HEK293T (cell line): ENCODE data around the gene DNAJC7.

Source experiments
- ARNT ChIP-seq: fragments of 450-650 bp; IDR thresholded peaks from 2 replicates; pipeline ENCODE4 v1.6.1; 2017; ENCODE audit warnings: mild to moderate bottlenecking
- BHLHE40 ChIP-seq: fragments of 450-650 bp; IDR thresholded peaks from 2 replicates; pipeline ENCODE4 v1.6.1; 2016; ENCODE audit warnings: mild to moderate bottlenecking, moderate library complexity, borderline replicate concordance
- CTBP1 ChIP-seq: fragments of 450-650 bp; IDR thresholded peaks from 2 replicates; pipeline ENCODE4 v1.6.1; 2016; ENCODE audit warnings: borderline replicate concordance
- ELF4 ChIP-seq: fragments of 450-650 bp; IDR thresholded peaks from 2 replicates; pipeline ENCODE4 v1.6.1; 2017; ENCODE audit warnings: antibody characterized with exemption
- FOXA1 ChIP-seq: fragments of 450-650 bp; IDR thresholded peaks from 2 replicates; pipeline ENCODE4 v1.6.1; 2016; ENCODE audit warnings: mild to moderate bottlenecking
- FOXK2 ChIP-seq: fragments of 450-650 bp; IDR thresholded peaks from 2 replicates; pipeline ENCODE4 v1.6.1; 2016; ENCODE audit warnings: mild to moderate bottlenecking
- FOXM1 ChIP-seq: fragments of 450-650 bp; IDR thresholded peaks from 2 replicates; pipeline ENCODE4 v1.6.1; 2017; ENCODE audit warnings: mild to moderate bottlenecking, borderline replicate concordance
- HDGF ChIP-seq: fragments of 450-650 bp; IDR thresholded peaks from 2 replicates; pipeline ENCODE4 v1.6.1; 2017; ENCODE audit warnings: antibody characterized with exemption, borderline replicate concordance
- L3MBTL2 ChIP-seq: fragments of 450-650 bp; conservative IDR thresholded peaks from 2 replicates; pipeline ENCODE4 v1.6.1; 2016; ENCODE audit warnings: mild to moderate bottlenecking
- NFRKB ChIP-seq: fragments of 450-650 bp; IDR thresholded peaks from 2 replicates; pipeline ENCODE4 v1.6.1; 2016; ENCODE audit warnings: mild to moderate bottlenecking, moderate library complexity
- SP1 ChIP-seq: fragments of 450-650 bp; IDR thresholded peaks from 2 replicates; pipeline ENCODE4 v1.6.1; 2017
- SUZ12 ChIP-seq: fragments of 450-650 bp; IDR thresholded peaks from 2 replicates; pipeline ENCODE4 v1.6.1; 2016; ENCODE audit warnings: mild to moderate bottlenecking
- TARDBP ChIP-seq: fragments of 450-650 bp; IDR thresholded peaks from 2 replicates; pipeline ENCODE4 v1.6.1; 2016
- ZNF384 ChIP-seq: fragments of 450-650 bp; IDR thresholded peaks from 2 replicates; pipeline ENCODE4 v1.6.1; 2016

- TF ChIP-seq NFRKB (no peak), L3MBTL2 (no peak), ELF4 (no peak), TARDBP (no peak), ZNF384 (no peak), FOXA1 (no peak), SP1 (no peak), SUZ12 (no peak), BHLHE40 (no peak), CTBP1 (no peak), FOXM1 (no peak), HDGF (no peak), ARNT (no peak), FOXK2 (no peak)
These were observed 60.0 kb downstream of the DNAJC7 start for GRCh38 chr17:41957031-41957868.
